NCI-H146 treated with DMSO at 0.1 percent for 48 hours (cell line): ENCODE measurements around the gene GORAB.

ENCODE experiments used
- DNase-seq: peaks from one replicate; lab custom pipeline; 2025; ENCODE audit not compliant: unreplicated experiment; lab: John Stamatoyannopoulos, UW

Gene GORAB

GRCh38 chr1:170587253-170587593 is 55.3 kb downstream of the GORAB start:
- no peak for DNase-seq

GRCh38 chr1:170590921-170591705 is 59.1 kb downstream of the GORAB start:
- peak; percentile 1 for DNase-seq

GRCh38 chr1:170592591-170593111 is 60.7 kb downstream of the GORAB start:
- DNase-seq: no peak

GRCh38 chr1:170593173-170594011 is 61.4 kb downstream of the GORAB start:
- DNase-seq: no peak

GRCh38 chr1:170594066-170594626 is 62.2 kb downstream of the GORAB start:
- no peak for DNase-seq

- DNase-seq: no peak
Measured at GRCh38 chr1:170596701-170597100, 64.7 kb downstream of the GORAB start.

GRCh38 chr1:170598618-170599017 is 66.7 kb downstream of the GORAB start:
- DNase-seq: no peak

- DNase-seq: no peak
Measured at GRCh38 chr1:170599033-170599432, 67.1 kb downstream of the GORAB start.

GRCh38 chr1:170601866-170602265 is 69.9 kb downstream of the GORAB start:
- no peak for DNase-seq
